GM19372 (cell line): Measurements from ENCODE around the gene MYO1A.

Experiments used
- ATAC-seq: cut with Tn5 transposase; IDR thresholded peaks from one replicate; pipeline ENCODE4 v1.9.1; 2021; ENCODE audit warnings: mild to moderate bottlenecking, low read depth, moderate library complexity; ENCODE audit not compliant: unreplicated experiment

Gene MYO1A

GRCh38 chr12:57049890-57050289 is at the start of gene MYO1A:
Gene MYO1A (minus strand): TSS chr12:57050129. CDS start chr12:57048323, 1,806 bp downstream.
- ATAC-seq: no peak

- no peak for ATAC-seq
These were observed 49.3 kb upstream of the MYO1A start for GRCh38 chr12:57099047-57099714.

DNA sequence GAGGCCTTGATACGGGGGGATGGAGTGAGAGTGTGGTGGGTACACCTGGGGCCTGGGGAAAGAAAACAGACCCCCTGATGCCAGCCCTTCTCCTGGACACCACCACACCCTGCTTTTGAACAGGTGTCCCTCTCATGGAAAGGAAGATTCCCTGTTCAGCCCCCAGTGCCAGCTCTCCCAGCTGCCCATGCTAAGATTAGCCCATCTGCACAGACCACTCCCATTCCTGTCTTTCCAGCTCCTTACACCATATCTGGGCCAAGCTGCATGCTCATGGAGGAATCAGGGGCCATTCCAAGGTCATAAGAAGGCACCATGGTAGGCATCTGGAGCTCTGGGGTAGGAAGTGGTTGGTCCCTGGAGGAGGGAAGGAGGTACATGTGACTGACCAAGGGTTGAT is 48.6 kb upstream of the MYO1A start:
- ATAC-seq: no peak

DNA sequence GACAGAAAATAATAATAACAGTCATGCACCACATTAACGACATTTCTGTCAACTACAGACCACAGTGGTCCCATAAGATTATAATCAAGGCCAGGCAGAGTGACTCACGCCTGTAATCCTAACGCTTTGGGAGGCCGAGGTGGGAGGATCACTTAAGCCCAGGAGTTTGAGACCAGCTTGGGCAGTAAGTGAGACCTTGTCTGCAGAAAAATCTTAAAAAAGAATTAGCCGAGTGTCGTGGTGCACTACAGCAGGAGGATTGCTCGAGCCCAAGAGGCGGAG is 47.6 kb upstream of the MYO1A start:
- ATAC-seq: no peak

DNA sequence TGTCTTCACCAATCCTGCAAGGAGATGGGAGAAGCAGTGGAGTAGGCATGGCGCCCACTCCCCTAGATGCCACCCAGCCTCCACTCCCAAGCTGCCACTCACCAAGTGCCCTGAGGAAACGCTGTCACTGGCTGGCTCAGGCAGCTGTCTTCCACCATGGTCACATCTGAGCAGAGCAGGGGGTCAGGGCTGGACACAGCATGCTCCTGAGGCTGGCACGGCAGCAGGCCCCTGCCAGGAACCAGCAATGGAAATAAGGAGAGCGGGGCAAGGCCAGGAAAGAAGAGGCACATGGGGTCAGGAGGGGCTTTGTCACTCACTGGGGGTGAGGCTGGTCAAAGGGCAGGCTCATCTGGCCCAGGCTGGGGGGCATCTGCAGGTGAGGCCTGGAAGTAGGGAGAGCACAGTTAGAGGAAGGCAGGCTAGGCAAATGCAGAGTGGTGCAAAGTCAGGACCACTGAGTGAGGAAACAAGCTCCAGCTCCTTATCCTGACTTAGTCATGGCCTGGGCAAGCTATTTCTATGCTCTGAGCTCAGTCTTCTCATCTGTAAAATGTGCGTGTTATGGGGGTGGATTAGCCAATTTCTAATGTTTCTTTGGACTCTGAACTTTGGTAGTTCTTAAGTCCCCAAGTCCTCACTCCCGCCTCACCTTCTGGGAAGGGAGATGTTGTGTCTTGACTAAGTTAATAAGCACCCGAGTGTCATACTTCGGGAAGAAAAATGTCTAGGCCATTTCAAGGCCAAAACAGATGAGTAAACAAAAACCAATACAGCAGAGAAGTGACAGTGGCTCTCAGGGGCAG is 47.0 kb upstream of the MYO1A start:
- no peak for ATAC-seq

DNA sequence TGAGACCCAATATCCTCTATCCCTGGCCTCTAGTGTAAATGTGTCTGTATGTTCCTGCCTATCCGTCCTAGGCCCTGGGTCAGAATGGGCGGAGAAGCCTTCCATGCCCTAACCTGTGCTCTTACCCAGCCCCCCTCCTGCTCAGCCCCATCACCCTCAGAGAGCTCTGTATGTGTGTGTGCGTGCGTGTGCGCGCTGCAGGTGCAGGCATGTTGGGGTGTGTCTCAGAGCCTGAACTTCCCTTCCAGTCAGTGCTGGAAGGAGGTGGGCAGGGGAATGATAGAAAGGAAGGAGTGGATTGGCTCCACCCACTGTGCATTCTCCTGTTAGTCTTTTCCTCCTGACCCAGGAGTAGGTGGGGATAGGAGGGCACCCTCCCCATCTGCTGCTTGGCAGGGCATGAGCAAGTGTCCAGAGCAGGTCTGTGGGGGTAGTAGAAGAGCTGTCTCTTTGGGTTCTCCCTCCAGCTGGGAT is 46.2 kb upstream of the MYO1A start:
- ATAC-seq: no peak

DNA sequence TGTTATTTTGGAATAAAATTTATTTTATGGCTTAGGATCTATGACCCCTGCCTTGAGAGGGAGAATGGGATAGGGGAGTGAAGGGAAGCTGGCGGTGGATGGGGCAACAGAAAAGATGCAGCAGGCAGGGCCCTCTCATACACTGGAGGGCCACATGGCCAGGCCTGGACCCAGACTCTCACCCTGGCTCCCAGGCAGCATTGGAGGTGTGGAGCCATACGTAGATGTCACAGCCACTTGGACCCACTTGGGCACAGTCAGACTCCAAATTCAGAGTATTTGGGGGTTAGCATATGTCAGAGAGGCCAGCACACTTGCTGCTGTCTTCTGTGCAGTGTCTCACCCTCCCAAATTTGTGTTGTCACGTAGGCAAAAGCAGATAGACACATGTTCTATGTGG is 45.5 kb upstream of the MYO1A start:
- ATAC-seq: no peak

- ATAC-seq: no peak
These were observed 44.6 kb upstream of the MYO1A start for GRCh38 chr12:57094208-57095160.

- peak; percentile 37 for ATAC-seq
These were observed 43.7 kb upstream of the MYO1A start for GRCh38 chr12:57093415-57094207.

DNA sequence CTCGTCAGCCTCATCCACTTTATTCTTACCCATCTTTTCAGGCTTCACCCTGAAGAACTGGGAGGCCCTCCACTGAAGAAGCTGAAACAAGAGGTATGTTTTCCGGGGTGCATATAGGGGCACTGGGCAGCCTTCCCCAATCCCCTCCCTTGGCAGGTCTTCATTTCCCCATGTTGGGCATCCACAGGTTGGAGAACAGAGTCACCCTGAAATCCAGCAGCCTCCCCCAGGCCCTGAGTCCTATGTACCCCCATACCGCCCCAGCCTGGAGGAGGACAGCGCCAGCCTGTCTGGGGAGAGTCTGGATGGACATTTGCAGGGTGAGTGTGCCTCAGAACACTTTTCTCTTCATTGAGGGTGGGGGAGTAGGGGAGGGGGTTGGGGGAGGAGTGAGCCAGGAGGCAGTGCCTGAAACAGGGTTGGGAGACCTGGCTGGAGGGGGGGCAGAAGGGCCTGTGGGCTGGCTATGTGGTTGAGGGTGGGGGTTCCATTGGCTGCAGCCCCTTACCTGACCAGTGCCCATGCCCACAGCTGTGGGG is 43.0 kb upstream of the MYO1A start:
- no peak for ATAC-seq

GRCh38 chr12:57092529-57092862 is 42.6 kb upstream of the MYO1A start:
- ATAC-seq: no peak

DNA sequence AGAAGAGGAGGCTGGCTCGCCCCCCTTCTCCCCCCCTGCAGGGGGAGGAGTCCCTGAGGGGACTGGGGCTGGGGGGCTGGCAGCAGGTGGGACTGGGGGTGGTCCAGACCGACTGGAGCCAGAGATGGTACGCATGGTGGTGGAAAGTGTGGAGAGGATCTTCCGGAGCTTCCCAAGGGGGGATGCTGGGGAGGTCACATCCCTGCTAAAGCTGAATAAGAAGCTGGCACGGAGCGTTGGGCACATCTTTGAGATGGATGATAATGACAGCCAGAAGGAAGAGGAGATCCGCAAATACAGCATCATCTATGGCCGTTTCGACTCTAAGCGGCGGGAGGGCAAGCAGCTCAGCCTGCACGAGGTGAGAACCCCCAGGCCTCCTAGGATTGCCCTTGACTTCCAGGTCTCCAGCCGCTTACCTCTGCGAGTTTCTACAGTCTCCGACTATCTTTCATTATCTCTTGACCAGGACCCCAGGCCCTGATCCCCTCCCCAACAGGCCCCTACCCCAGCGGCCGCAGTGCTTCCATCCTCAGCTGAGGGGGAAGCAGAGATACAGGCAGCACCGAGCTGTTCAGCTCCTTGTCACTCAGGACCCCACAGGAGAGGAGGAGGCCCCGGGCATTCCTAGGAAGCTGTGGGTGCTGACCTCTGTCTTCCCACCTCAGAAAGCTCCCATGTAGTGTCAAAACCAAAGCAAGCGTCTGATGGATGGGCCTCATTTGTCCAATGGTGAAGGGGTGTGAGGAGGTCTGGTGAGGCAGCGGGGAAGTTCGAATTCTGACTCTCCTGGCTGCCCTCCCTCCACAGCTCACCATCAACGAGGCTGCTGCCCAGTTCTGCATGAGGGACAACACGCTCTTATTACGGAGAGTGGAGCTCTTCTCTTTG is 42.0 kb upstream of the MYO1A start:
- ATAC-seq: no peak

GRCh38 chr12:57090924-57091637 is 41.2 kb upstream of the MYO1A start:
- no peak for ATAC-seq

DNA sequence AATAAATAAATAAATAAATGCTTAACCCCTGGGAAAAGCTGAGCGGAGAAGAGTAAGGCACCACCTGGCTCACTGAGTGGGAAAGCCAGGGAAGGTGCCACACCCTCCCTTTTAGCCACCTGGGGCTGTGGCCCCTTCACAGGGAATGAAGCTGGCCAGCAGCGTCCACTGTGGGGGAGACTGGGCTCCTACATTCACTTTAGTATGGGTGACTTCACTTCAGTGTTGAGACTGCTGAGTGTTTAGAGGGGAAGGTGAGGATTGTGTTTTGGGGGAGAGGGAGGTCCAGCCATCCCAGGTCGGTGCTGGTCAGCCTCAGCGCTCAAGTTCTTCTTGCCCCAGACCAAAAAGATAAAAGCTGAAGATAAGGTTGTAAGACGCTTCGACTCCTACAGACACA is 40.6 kb upstream of the MYO1A start:
- no peak for ATAC-seq

DNA sequence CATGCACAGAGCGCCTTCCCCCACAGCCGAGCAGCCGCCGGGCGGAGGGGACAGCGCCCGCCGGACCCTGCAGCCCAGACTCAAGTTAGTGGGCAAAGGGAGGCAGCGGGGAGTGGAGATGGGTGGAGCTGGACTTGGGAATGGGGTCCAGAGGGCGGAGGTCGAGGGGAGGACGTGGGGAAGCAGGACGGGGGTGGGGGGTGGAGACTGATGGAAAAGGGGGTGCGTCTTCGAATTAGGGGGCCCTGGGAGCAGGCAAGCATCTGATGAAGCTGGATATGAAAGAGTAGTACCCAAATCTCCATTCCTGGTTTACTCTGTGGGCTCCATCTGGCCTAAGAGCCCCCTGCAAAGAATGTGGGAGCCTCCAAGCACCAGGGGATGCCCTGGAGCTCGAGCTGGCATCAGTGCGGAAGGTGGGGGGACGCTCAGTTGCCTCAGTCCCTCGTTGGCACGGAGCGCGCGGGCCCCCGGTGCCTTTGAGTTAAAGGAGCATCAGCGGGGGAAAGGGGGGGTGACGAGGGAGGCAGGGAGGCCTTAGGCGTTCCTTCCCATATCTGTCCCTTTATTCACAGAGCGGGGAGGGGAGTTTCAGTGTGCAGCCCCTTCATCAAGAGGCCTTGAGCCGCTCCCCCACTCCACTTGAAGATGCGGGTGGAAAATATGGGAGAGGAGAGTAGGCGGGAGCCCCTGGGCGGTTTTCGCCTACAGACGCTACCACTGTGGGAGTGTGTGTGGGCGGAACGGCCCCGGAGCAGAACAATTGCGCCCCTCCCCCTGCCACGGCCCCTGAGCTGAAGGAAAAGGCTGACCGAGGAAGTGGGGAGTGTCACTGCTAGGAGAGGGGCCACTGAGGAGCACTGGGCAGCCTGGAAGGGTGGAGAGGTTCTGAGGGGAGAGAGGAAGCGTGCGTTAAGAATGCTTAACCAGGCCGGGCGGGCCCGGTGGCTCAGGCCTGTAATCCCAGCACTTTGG is 39.6 kb upstream of the MYO1A start:
- no peak for ATAC-seq

GRCh38 chr12:57088354-57089270 is 38.7 kb upstream of the MYO1A start, which contains the start of gene NAB2:
Gene NAB2 (plus strand): TSS chr12:57089114. CDS start chr12:57089272, 158 bp downstream.
- peak; percentile 53 for ATAC-seq
